ENCODE results near the gene RFWD3.
"Not testable (repeated sequence)": the region's sequence is repeated elsewhere in the genome, so short reads cannot be mapped to it uniquely, and the experiment has no call there.

RFWD3 gene
- 36.4 to 70.7 reads per million in 2 donors for total RNA-seq

- peak; percentile 91 for DNase-seq
Observed at GRCh38 chr16:74666425-74667254, at the start of gene RFWD3. RFWD3 (minus strand) TSS chr16:74666877; CDS start chr16:74661449, 5,428 bp downstream.

GRCh38 chr16:74716355-74716754 lies 49.7 kb upstream of the RFWD3 start:
- no peak for DNase-seq

- no peak for DNase-seq
Observed at GRCh38 chr16:74713876-74714275, 47.2 kb upstream of the RFWD3 start.

GRCh38 chr16:74713325-74713724 lies 46.6 kb upstream of the RFWD3 start:
- no peak for DNase-seq

GRCh38 chr16:74711938-74712337 lies 45.3 kb upstream of the RFWD3 start:
- DNase-seq = no peak

GRCh38 chr16:74710401-74710800 lies 43.7 kb upstream of the RFWD3 start:
- DNase-seq = no peak

- DNase-seq = peak; percentile 81
Observed at GRCh38 chr16:74709441-74709877, 42.8 kb upstream of the RFWD3 start.

GRCh38 chr16:74700438-74701225 lies 34.0 kb upstream of the RFWD3 start, which contains the start of gene MLKL:
MLKL (minus strand) TSS chr16:74700862; CDS start chr16:74695757, 5,105 bp downstream.
- DNase-seq = peak; percentile 57

GRCh38 chr16:74700116-74700437 lies 33.4 kb upstream of the RFWD3 start:
- DNase-seq = peak; percentile 7

GRCh38 chr16:74699666-74700065 lies 33.0 kb upstream of the RFWD3 start:
- no peak for DNase-seq

GRCh38 chr16:74698222-74698621 lies 31.5 kb upstream of the RFWD3 start:
- DNase-seq = no peak

GRCh38 chr16:74695450-74696422 lies 29.1 kb upstream of the RFWD3 start:
- DNase-seq = peak; percentile 46

GRCh38 chr16:74691093-74691855 lies 24.6 kb upstream of the RFWD3 start:
- no peak for DNase-seq

- DNase-seq = no peak
Observed at GRCh38 chr16:74682556-74682955, 15.9 kb upstream of the RFWD3 start.

GRCh38 chr16:74680681-74681080 lies 14.0 kb upstream of the RFWD3 start:
- no peak for DNase-seq

- no peak for DNase-seq
Observed at GRCh38 chr16:74679983-74680382, 13.3 kb upstream of the RFWD3 start.

- DNase-seq = no peak
Observed at GRCh38 chr16:74677868-74678267, 11.2 kb upstream of the RFWD3 start.

GRCh38 chr16:74673876-74674275 lies 7.2 kb upstream of the RFWD3 start:
- no peak for DNase-seq

- DNase-seq = not testable (repeated sequence)
Observed at GRCh38 chr16:74668877-74669276, 2.2 kb upstream of the RFWD3 start.

- DNase-seq = peak; percentile 11
Observed at GRCh38 chr16:74667255-74667700, 601 bp upstream of the RFWD3 start.

- no peak for DNase-seq
Observed at GRCh38 chr16:74666010-74666421, 661 bp downstream of the RFWD3 start.

GRCh38 chr16:74661064-74661463 lies 5.6 kb downstream of the RFWD3 start:
- DNase-seq = no peak

Data from T-helper 9 cell (primary cell).